ENCODE data around the gene AK4. TPM values are rescaled to one million over a fixed set of nuclear protein-coding genes. Genes with fewer than 3 reads are reported as not detected.

The AK4 gene
- total RNA-seq, 2 experiments from 2014 or later: 79.5 to 81.3 TPM

DNA sequence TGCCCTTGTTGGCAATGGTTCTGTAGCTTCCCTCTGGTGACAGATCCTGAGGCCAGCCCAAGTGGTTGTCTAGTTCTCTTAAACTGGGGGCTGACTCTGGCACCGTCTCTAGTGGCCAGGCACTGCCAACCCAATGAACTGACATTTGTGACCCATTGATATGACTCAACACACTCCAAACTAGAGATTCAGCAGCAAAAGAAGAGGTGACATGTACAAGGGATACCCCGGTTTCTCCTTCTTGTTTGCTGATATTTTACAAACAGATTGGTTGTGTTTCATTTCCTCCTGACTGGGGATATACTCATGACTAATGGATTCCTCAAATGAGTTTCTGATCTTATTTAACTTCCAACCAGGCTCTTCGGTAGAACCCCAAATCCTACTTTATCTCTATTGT, 95.5 kb downstream of the AK4 start:
- no peak for ATAC-seq (ENCODE audit: low read depth)
- H3K36me3 Mint-ChIP-seq: no peaks in the 10 kb centered on the region
- no peaks in the 10 kb centered on the region for H3K4me1 Mint-ChIP-seq
- peaks cover 2% of the 10 kb centered on the region for H3K9me3 Mint-ChIP-seq
- POLR2A ChIA-PET: no interaction called here
- DNase-seq: no peak
- peaks cover 39% of the 10 kb centered on the region for H3K27me3 Mint-ChIP-seq
- no peak overlapping the region for H3K27ac Mint-ChIP-seq
- H3K4me3 Mint-ChIP-seq: no peak overlapping the region

DNA sequence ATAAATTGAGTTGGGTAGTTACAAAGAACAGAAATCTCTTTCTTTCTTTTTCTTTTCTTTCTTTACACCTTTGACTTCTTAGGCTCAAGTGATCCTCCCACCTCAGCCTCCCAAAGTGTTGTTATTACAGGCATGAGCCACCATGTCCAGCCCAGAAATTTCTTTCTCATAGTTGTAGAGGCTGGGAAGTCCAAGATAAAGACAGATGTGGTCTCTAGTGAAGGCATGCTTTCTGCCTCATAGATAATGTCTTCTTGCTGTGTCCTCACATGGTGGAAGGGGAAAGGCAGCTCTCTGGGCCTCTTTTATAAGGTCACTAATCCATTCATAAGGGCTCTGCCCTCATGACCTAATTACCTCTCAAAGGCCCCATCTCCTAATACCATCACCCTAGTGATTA, 97.3 kb downstream of the AK4 start:
- Mint-ChIP-seq H3K9me3 (peaks cover 2% of the 10 kb centered on the region), H3K4me1 (no peaks in the 10 kb centered on the region), H3K36me3 (no peaks in the 10 kb centered on the region), H3K27me3 (peaks cover 36% of the 10 kb centered on the region), H3K4me3 (no peak overlapping the region), H3K27ac (no peak overlapping the region)
- DNase-seq (no peak), ATAC-seq (ENCODE audit: low read depth) (no peak)
- POLR2A ChIA-PET: no interaction called here

DNA sequence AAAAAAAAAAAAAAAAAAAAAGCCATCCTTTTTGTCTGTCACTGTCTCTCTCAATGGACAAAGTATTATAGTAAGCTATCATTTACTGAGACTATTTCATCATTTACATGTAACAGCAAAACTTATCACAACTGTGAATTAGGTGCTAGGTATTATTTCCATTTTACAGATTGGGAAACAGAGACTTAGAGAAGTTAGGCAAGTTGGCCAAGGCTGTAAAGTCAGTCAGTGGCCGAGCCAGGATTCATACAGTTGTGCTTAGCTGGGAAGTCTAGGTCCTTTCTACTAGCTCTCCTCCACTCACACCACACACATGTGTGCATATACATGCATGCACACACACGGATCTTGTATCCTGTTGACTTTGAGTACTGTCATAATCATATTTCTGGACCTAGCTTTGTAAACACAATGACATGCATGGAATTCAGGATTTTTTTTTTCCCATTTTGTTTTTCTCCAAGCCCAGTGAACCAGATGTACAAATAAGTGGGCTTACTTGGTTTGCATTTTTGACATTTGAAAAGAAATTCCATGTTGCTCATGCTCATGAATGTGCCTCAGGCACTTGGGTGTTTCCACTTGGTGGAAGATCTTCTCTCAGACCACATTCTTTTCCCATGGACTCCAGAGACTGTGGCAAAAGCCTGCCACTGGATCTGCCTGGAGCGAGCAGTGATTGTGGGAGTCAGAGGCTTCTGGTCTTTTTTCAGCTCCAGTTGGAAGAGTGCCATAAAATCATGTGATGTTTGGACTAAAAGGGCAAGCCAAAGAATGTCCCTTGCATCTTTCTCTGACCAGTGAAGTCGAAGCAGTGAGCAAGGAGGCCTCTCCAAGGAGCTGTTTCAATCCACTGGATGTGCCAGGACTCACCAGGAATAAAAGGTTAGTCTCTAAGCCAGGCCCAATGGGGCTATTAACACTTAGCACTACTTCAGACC, 99.7 kb downstream of the AK4 start:
- no peak for DNase-seq
- Mint-ChIP-seq H3K9me3 (peaks cover 1% of the 10 kb centered on the region), H3K4me3 (no peak overlapping the region), H3K4me1 (no peaks in the 10 kb centered on the region), H3K27ac (no peak overlapping the region), H3K36me3 (no peaks in the 10 kb centered on the region), H3K27me3 (peaks cover 31% of the 10 kb centered on the region)
- POLR2A ChIA-PET: no interaction called here
- ATAC-seq (ENCODE audit: low read depth): no peak

DNA sequence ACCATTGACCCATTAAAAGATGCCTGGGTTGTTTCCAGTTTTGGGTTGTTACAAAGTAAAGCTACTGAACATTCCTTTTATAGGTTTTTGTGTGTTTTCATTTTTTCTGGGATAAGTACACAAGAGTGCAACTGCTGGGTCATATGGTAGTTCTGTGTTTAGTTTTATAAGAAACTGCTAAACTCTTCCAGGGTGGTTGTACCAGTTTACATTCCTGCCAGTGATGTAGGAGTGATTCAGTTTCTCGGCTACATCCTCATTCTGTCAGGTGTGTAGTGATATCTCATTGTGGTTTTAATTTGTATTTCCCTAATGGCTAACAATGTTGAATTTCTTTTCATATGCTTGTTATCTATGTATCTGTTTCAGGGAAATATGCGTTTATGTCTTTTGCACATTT, 102.8 kb downstream of the AK4 start:
- H3K27ac Mint-ChIP-seq: no peak overlapping the region
- no peak for ATAC-seq (ENCODE audit: low read depth)
- no peaks in the 10 kb centered on the region for H3K9me3 Mint-ChIP-seq
- H3K27me3 Mint-ChIP-seq: peaks cover 24% of the 10 kb centered on the region
- no peaks in the 10 kb centered on the region for H3K36me3 Mint-ChIP-seq
- POLR2A ChIA-PET: no interaction called here
- DNase-seq: no peak
- H3K4me3 Mint-ChIP-seq: no peak overlapping the region
- peaks cover 13% of the 10 kb centered on the region for H3K4me1 Mint-ChIP-seq

DNA sequence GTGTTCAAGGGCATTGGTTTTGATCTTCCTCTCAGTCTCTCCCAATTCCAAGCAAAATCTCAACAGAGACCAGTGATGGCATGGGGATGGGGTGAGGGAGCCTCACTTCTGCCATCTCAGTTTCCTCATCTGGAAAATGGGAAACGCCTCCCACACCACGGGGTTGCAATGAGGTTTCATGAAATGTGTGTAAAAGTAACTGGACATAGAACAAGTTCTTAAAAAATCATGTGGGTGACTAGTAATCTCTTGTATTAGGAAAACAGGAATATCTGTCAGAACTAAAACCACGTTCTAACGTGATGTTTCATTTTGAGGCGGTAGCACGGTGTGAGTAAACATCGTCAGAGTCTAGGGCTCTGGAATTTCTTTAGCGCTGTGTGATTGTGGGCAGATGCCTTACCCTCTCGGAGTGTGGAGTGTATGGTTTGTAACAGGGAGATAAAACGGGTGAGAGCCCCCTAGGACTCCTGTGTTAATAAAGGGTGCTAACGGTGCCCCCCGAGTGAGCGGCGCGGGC, 105.9 kb downstream of the AK4 start:
- H3K4me1 Mint-ChIP-seq: peaks cover 13% of the 10 kb centered on the region
- POLR2A ChIA-PET: interaction anchor here (1.0 to 1.7 kb wide), 3 partner anchors 12 to 166 kb away, joined by 3 to 9 read pairs (median 4); partner anchors contain the start of genes LEPR and LEPROT
- ATAC-seq (ENCODE audit: low read depth): no peak

DNA sequence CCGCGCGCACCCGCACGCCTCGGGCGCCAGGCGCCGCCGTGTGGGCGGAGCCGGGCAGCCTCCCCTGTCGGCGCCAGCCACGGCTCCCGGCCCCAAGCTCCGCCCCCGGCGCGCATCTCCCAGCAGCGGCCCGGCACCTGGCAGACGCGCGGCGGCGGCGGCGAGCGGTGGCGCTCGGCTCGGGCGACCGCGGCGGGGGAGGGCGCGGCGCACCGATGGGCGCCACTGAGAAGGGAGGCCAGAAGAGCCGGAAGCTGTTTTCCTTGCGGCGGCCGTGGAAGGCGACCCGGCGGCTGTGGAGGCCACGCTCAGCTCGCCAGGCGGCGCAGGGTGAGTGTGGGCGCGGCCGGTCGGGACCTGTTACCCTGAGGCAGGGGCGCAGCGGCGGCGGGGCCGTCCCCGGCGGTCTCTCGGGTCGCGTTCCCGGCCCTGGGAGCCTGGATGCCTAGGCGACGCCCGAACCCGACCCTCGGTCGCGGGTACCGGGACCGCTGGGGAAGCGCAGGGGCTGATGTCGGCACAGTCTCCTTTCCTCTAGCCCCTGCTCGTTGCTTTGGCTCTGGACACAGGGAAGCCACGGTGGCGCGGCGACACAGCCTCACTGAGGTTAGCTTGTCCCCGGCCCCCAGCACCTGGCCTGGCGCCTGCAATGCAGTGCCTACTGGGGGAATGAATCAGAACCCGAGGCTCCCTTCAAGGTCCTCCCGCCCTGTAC, 106.5 kb downstream of the AK4 start:
- Mint-ChIP-seq H3K4me3 (peak overlapping the region; percentile 89), H3K36me3 (no peaks in the 10 kb centered on the region), H3K27me3 (peaks cover 23% of the 10 kb centered on the region), H3K9me3 (no peaks in the 10 kb centered on the region), H3K27ac (no peak overlapping the region), H3K4me1 (peaks cover 13% of the 10 kb centered on the region)
- POLR2A ChIA-PET: interaction anchor here (1.0 to 1.7 kb wide), 3 partner anchors 11 to 166 kb away, joined by 3 to 9 read pairs (median 4); partner anchors contain the start of genes LEPR and LEPROT
- peak; percentile 93 for DNase-seq
- peak; percentile 99 for ATAC-seq (ENCODE audit: low read depth)

More for the DNA sequence above, 105.9 kb downstream of the AK4 start:
- peak overlapping the region; percentile 80 for H3K4me3 Mint-ChIP-seq
- DNase-seq: no peak
- peak overlapping the region; percentile 46 for H3K27ac Mint-ChIP-seq
- H3K27me3 Mint-ChIP-seq: peaks cover 27% of the 10 kb centered on the region
- H3K36me3 Mint-ChIP-seq: no peaks in the 10 kb centered on the region
- H3K9me3 Mint-ChIP-seq: no peaks in the 10 kb centered on the region

DNA sequence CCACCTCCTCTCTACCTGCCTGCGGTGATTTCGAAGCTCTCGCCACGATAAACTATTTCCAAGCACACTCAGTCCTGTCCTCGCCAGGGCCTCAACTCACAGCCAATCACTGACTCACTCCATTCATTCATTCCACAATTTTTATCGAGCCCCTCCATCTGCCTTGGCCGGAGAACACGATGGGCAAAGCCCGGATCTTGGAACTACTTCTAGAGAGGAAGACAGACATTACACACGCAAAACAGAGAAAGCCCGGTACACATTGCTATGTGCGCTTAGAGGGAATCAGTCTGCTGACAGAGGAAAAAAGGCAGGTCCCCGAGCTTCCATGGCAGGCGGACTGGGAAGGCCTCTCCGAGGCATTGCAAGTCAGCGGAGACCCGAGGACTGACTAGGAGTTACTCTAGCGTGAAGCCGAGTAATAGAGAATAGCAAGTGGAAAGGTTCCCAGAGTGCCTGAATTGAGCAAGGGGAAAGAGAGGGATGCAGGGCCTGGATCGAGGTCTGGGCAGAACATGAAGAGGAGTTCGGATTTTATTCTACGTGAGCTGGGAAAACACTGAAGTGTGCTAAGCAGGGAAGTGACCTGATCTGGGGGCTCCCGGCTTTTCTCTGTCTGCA, 107.1 kb downstream of the AK4 start:
- H3K27ac Mint-ChIP-seq: no peak overlapping the region
- POLR2A ChIA-PET: interaction anchor here (1.5 to 1.7 kb wide), 2 partner anchors 11 to 165 kb away, joined by 4 to 9 read pairs; partner anchors contain the start of genes LEPR and LEPROT
- DNase-seq (no peak), ATAC-seq (ENCODE audit: low read depth) (no peak)
- peaks cover 19% of the 10 kb centered on the region for H3K4me1 Mint-ChIP-seq
- H3K36me3 Mint-ChIP-seq: no peaks in the 10 kb centered on the region
- no peaks in the 10 kb centered on the region for H3K9me3 Mint-ChIP-seq
- H3K27me3 Mint-ChIP-seq: peaks cover 22% of the 10 kb centered on the region
- H3K4me3 Mint-ChIP-seq: peak overlapping the region; percentile 89

DNA sequence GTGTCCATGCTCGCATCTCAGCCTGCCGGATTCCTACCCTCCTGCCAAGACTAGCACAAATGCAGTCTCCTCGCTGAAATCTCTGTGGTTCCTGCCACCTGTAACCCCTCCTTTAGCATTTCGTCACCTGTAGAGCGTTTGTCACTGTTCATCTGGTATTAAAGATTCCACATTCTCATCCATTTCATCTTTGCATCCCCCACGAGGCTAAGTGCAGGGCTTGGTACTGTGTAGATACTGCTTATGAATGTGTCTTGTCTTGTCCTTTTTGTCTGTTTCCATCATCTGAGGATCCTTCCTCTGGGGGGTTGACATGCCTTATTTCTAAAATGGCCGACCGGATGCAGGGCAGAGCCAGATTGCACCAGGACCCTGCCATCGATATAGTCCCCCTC, 107.7 kb downstream of the AK4 start:
- POLR2A ChIA-PET: no interaction called here
- Mint-ChIP-seq H3K4me1 (peaks cover 23% of the 10 kb centered on the region), H3K9me3 (no peaks in the 10 kb centered on the region), H3K36me3 (no peaks in the 10 kb centered on the region), H3K27me3 (peaks cover 22% of the 10 kb centered on the region), H3K4me3 (peak overlapping the region; percentile 6), H3K27ac (no peak overlapping the region)
- no peak for ATAC-seq (ENCODE audit: low read depth)
- DNase-seq: no peak

DNA sequence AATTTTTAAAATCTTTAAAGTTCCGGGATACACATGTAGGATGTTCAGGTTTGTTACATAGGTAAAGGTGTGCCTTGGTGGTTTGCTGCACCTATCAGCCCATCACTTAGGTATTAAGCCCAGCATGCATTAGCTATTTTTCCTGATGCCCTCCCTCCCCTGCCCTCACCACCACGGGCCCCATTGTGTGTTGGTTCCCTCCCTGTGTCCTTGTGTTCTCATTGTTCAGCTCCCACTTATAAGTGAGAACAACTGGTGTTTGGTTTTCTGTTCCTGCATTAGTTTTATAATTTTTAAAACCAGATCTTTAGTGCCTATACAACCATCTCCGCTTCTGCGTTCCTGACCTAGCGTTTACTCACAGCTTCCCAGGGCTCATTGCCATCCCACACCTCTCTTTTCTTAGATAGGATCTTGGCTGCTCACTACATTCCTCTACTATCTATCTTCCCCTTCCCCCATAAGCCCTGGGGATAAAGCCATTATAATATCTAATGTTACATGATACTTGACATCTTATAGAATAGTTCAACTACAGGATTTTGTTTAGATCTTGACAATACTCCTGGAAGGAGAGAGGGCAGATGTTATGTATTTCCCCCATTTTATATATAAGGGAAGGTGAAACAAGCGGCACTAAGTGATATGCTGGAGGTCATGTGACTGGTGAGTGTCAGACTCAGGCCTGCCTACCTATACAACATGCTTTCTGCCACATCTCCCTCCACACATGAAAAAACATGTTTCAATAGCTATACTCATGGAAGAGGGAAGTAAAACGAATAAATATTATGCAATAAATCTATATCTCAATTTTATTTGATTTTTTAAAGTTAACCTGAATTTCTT, 109.1 kb downstream of the AK4 start:
- POLR2A ChIA-PET: no interaction called here
- DNase-seq (no peak), ATAC-seq (ENCODE audit: low read depth) (no peak)
- Mint-ChIP-seq H3K4me1 (peaks cover 28% of the 10 kb centered on the region), H3K4me3 (no peak overlapping the region), H3K36me3 (no peaks in the 10 kb centered on the region), H3K9me3 (no peaks in the 10 kb centered on the region), H3K27me3 (peaks cover 20% of the 10 kb centered on the region), H3K27ac (no peak overlapping the region)

DNA sequence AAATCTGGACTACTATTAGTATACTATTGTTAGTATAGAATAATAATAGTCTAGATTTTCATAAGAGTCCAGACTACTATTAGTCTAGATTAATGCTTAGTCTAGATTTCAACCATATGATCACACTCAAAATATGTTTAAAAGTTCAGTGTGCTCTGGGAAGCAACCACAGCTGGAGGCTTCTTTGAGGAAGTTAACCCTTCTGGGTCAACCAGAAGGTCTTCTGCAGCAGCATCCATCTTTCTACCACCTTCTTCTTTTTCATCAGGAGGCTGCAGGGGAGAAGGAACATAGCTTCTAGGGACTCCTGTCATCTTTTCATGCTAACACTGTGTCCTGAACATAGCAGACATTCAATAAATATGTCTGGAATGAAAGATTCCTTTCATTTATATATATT, 110.1 kb downstream of the AK4 start:
- ATAC-seq (ENCODE audit: low read depth): no peak
- peaks cover 15% of the 10 kb centered on the region for H3K27me3 Mint-ChIP-seq

DNA sequence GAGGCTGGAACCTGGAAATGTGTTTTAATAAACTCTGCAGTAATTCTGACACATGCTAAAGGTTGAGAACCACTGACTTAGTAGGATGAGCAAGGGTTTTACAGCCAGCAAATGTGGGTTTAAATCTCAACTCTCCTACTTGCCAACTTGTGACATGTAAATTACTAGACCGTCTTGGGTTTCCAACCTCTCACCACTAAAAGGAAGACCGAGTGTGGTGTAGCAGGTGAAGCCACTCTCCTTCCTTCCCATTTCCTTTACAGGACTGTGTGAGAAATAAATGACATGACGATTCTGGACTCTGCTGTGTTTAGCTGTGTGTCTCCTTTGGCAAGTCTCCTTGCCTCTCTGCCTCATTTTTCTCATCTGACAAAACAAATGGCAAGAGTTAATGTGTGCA, 111.8 kb downstream of the AK4 start:
- ATAC-seq (ENCODE audit: low read depth) (peak; percentile 37), DNase-seq (no peak)
- no peak overlapping the region for H3K27ac Mint-ChIP-seq
- H3K27me3 Mint-ChIP-seq: peaks cover 24% of the 10 kb centered on the region
- peaks cover 30% of the 10 kb centered on the region for H3K4me1 Mint-ChIP-seq
- no peaks in the 10 kb centered on the region for H3K9me3 Mint-ChIP-seq
- H3K4me3 Mint-ChIP-seq: no peak overlapping the region
- no peaks in the 10 kb centered on the region for H3K36me3 Mint-ChIP-seq
- POLR2A ChIA-PET: no interaction called here

More for the DNA sequence above, 110.1 kb downstream of the AK4 start:
- POLR2A ChIA-PET: interaction anchor here (1.1 kb wide), 1 partner anchor 12 kb away, joined by 6 read pairs; no protein-coding TSS in a partner anchor
- no peak overlapping the region for H3K27ac Mint-ChIP-seq
- no peaks in the 10 kb centered on the region for H3K9me3 Mint-ChIP-seq
- H3K36me3 Mint-ChIP-seq: no peaks in the 10 kb centered on the region
- no peak overlapping the region for H3K4me3 Mint-ChIP-seq
- H3K4me1 Mint-ChIP-seq: peaks cover 30% of the 10 kb centered on the region
- DNase-seq: no peak

DNA sequence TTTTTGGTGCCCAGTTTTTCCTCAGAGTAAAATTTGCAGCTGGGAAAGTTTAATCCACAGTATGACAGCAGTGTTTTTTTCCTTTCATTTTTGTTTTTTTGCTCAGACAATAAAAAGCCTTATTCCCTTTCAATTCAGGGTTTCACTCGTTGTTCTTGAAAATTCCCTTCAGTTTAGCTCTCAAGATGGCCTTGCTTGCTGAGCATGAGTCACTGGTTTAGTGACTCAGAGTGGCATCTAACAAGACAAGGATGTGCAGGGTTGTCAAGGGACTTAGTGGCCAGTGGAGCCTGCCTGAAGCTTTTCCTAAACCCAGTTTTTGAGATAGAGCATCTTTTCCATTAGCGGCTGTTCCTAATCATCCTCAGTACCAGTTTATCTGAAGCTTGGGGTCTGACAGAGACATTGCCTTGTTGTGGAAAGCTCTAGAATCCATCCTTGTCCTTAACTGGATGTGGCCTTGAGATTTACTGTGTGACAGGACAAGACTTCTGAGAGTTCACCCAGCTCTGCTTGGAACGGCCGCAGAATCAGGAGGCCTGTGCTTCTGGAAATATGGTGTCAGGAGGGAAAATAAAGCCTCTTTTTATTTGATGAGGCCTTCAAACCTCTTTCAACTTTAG, 113.0 kb downstream of the AK4 start:
- no peak for DNase-seq
- POLR2A ChIA-PET: no interaction called here
- H3K4me3 Mint-ChIP-seq: no peak overlapping the region
- no peaks in the 10 kb centered on the region for H3K9me3 Mint-ChIP-seq
- H3K4me1 Mint-ChIP-seq: peaks cover 27% of the 10 kb centered on the region
- H3K27ac Mint-ChIP-seq: no peak overlapping the region
- H3K27me3 Mint-ChIP-seq: peaks cover 21% of the 10 kb centered on the region
- no peak for ATAC-seq (ENCODE audit: low read depth)
- H3K36me3 Mint-ChIP-seq: no peaks in the 10 kb centered on the region

Measured in activated naive CD8-positive, alpha-beta T cell treated with anti-CD3 and anti-CD28 coated beads, Interleukin-2, amount 10 ng/mL, durations not matched to agents 7 days and 5 days (primary cell).